Measurements from ENCODE around the gene GABPA.

GABPA gene

DNA sequence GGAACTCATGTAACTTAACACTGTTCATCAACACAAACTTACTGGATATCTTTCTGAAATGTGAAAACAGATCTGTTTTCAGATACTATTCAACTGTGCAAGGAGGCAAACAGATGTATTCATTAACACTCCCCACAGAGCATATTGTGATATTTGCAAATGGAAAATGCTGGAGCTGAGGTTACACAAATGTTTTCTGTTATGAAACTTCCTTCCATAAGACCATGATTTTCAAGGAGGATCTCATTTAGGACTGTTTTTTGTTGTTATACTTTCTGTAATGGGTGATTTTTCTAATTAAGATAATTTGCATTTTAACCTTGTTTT, 56.1 kb downstream of the GABPA start:
- Histone ChIP-seq H3K27me3 (ENCODE audit: control insufficient read depth, insufficient read depth, low read length) (no peaks in the 10 kb centered on the region), H3K36me3 (ENCODE audit: control insufficient read depth, insufficient read depth, low read length) (no peaks in the 10 kb centered on the region), H3K9ac (ENCODE audit: low read length) (no peak overlapping the region), H3K4me1 (ENCODE audit: control insufficient read depth, insufficient read depth, low read length) (peaks cover 10% of the 10 kb centered on the region), H3K27ac (ENCODE audit: low read depth, low read length) (peak overlapping the region; percentile 67), H3K4me3 (ENCODE audit: low read length) (no peak overlapping the region)

GRCh38 chr21:25791319-25791718, 56.5 kb downstream of the GABPA start:
- Histone ChIP-seq H3K4me3 (ENCODE audit: low read length) (no peak overlapping the region), H3K27me3 (ENCODE audit: control insufficient read depth, insufficient read depth, low read length) (no peaks in the 10 kb centered on the region), H3K36me3 (ENCODE audit: control insufficient read depth, insufficient read depth, low read length) (no peaks in the 10 kb centered on the region), H3K27ac (ENCODE audit: low read depth, low read length) (peak overlapping the region; percentile 67), H3K9ac (ENCODE audit: low read length) (no peak overlapping the region), H3K4me1 (ENCODE audit: control insufficient read depth, insufficient read depth, low read length) (peaks cover 10% of the 10 kb centered on the region)

GRCh38 chr21:25801217-25802014, 66.6 kb downstream of the GABPA start:
- H3K36me3 ChIP-seq (ENCODE audit: control insufficient read depth, insufficient read depth, low read length), result no peaks in the 10 kb centered on the region
- no peaks in the 10 kb centered on the region for H3K27me3 ChIP-seq (ENCODE audit: control insufficient read depth, insufficient read depth, low read length)
- H3K4me1 ChIP-seq (ENCODE audit: control insufficient read depth, insufficient read depth, low read length), result no peaks in the 10 kb centered on the region
- H3K9ac ChIP-seq (ENCODE audit: low read length), result no peak overlapping the region
- H3K4me3 ChIP-seq (ENCODE audit: low read length), result no peak overlapping the region
- no peak overlapping the region for H3K27ac ChIP-seq (ENCODE audit: low read depth, low read length)

- Histone ChIP-seq H3K4me1 (ENCODE audit: control insufficient read depth, insufficient read depth, low read length) (peaks cover 8% of the 10 kb centered on the region), H3K9ac (ENCODE audit: low read length) (no peak overlapping the region), H3K36me3 (ENCODE audit: control insufficient read depth, insufficient read depth, low read length) (no peaks in the 10 kb centered on the region), H3K27me3 (ENCODE audit: control insufficient read depth, insufficient read depth, low read length) (no peaks in the 10 kb centered on the region), H3K27ac (ENCODE audit: low read depth, low read length) (no peak overlapping the region), H3K4me3 (ENCODE audit: low read length) (no peak overlapping the region)
Measured at GRCh38 chr21:25806060-25806459, 71.3 kb downstream of the GABPA start.

GRCh38 chr21:25807191-25807590, 72.4 kb downstream of the GABPA start:
- H3K27ac ChIP-seq (ENCODE audit: low read depth, low read length), result no peak overlapping the region
- H3K4me3 ChIP-seq (ENCODE audit: low read length), result no peak overlapping the region
- H3K4me1 ChIP-seq (ENCODE audit: control insufficient read depth, insufficient read depth, low read length), result peaks cover 8% of the 10 kb centered on the region
- no peaks in the 10 kb centered on the region for H3K36me3 ChIP-seq (ENCODE audit: control insufficient read depth, insufficient read depth, low read length)
- no peak overlapping the region for H3K9ac ChIP-seq (ENCODE audit: low read length)
- no peaks in the 10 kb centered on the region for H3K27me3 ChIP-seq (ENCODE audit: control insufficient read depth, insufficient read depth, low read length)

DNA sequence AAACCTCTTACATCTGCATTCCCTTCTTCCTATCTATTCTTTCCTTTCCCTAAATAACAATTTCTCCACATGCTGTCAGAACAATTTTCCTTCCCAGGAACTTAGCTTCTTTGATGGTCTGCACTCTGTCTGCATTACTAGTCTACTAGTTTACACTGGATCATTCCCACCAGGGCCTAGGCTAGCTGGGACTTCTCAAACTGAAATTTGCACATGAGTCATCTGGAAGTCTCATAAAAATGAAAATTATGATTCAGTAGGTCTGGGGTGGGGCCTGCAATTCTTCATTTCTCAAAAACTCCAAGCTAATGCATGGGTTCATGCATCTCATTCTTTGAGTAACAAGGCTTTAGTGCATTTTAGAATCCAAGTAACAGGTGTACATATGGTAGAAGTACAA, 74.2 kb downstream of the GABPA start:
- no peaks in the 10 kb centered on the region for H3K36me3 ChIP-seq (ENCODE audit: control insufficient read depth, insufficient read depth, low read length)
- peak overlapping the region; percentile 21 for H3K27ac ChIP-seq (ENCODE audit: low read depth, low read length)
- no peaks in the 10 kb centered on the region for H3K27me3 ChIP-seq (ENCODE audit: control insufficient read depth, insufficient read depth, low read length)
- no peak overlapping the region for H3K4me3 ChIP-seq (ENCODE audit: low read length)
- H3K9ac ChIP-seq (ENCODE audit: low read length), result no peak overlapping the region
- peaks cover 8% of the 10 kb centered on the region for H3K4me1 ChIP-seq (ENCODE audit: control insufficient read depth, insufficient read depth, low read length)

GRCh38 chr21:25811186-25811585, 76.4 kb downstream of the GABPA start:
- Histone ChIP-seq H3K27ac (ENCODE audit: low read depth, low read length) (no peak overlapping the region), H3K36me3 (ENCODE audit: control insufficient read depth, insufficient read depth, low read length) (no peaks in the 10 kb centered on the region), H3K4me1 (ENCODE audit: control insufficient read depth, insufficient read depth, low read length) (peaks cover 8% of the 10 kb centered on the region), H3K9ac (ENCODE audit: low read length) (no peak overlapping the region), H3K27me3 (ENCODE audit: control insufficient read depth, insufficient read depth, low read length) (no peaks in the 10 kb centered on the region), H3K4me3 (ENCODE audit: low read length) (no peak overlapping the region)

DNA sequence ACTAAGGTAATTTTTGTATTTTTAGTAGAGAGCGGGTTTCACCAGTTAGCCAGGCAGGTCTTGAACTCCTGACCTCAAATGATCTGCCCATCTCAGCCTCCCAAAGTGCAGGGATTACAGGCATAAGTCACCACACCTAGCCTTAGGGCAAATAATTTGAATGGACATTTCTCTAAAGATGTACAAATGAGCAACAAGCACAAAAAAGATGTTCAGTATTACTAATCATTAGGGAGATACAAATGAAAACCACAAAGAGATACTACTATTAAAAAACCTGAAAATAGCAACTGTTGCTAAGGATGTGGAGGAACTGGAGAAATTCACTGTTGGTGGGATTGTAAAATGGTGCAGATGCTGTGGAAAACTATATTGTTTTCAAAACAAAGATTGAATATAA, 79.1 kb downstream of the GABPA start:
- H3K36me3 ChIP-seq (ENCODE audit: control insufficient read depth, insufficient read depth, low read length), result no peaks in the 10 kb centered on the region
- H3K4me3 ChIP-seq (ENCODE audit: low read length), result no peak overlapping the region
- H3K9ac ChIP-seq (ENCODE audit: low read length), result no peak overlapping the region
- no peaks in the 10 kb centered on the region for H3K27me3 ChIP-seq (ENCODE audit: control insufficient read depth, insufficient read depth, low read length)
- peaks cover 8% of the 10 kb centered on the region for H3K4me1 ChIP-seq (ENCODE audit: control insufficient read depth, insufficient read depth, low read length)
- no peak overlapping the region for H3K27ac ChIP-seq (ENCODE audit: low read depth, low read length)

DNA sequence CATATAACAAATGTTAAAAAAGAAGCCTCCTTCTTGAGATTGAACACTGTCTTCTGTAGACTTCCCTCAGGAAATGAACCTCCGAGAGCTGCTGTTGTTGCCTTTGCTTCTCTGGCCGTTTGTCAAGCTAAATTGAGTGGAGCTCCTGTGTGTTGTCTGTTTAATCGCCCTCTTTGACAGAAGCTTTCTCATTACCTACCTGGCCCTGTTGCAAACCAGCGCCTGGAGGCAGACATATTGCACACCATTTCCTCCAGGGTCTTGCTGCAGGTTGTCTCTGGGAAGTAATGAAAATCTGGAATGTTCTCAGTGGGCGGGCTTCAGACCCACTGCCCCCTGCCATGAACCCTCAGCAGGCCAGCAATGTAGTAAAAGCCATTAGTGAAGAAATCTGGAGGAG, 83.3 kb downstream of the GABPA start:
- Histone ChIP-seq H3K36me3 (ENCODE audit: control insufficient read depth, insufficient read depth, low read length) (no peaks in the 10 kb centered on the region), H3K27ac (ENCODE audit: low read depth, low read length) (no peak overlapping the region), H3K4me1 (ENCODE audit: control insufficient read depth, insufficient read depth, low read length) (peaks cover 3% of the 10 kb centered on the region), H3K9ac (ENCODE audit: low read length) (no peak overlapping the region), H3K4me3 (ENCODE audit: low read length) (no peak overlapping the region), H3K27me3 (ENCODE audit: control insufficient read depth, insufficient read depth, low read length) (no peaks in the 10 kb centered on the region)

- Histone ChIP-seq H3K4me3 (ENCODE audit: low read length) (no peak overlapping the region), H3K27me3 (ENCODE audit: control insufficient read depth, insufficient read depth, low read length) (no peaks in the 10 kb centered on the region), H3K27ac (ENCODE audit: low read depth, low read length) (no peak overlapping the region), H3K4me1 (ENCODE audit: control insufficient read depth, insufficient read depth, low read length) (peaks cover 3% of the 10 kb centered on the region), H3K36me3 (ENCODE audit: control insufficient read depth, insufficient read depth, low read length) (no peaks in the 10 kb centered on the region), H3K9ac (ENCODE audit: low read length) (no peak overlapping the region)
Measured at GRCh38 chr21:25818551-25818950, 83.8 kb downstream of the GABPA start.

Measured in rectal smooth muscle tissue (tissue), 1 donor.